Parathyroid adenoma (tissue), 2 donors: ENCODE results near the gene CEP162.
"Not testable (repeated sequence)": the region's sequence is repeated elsewhere in the genome, so short reads cannot be mapped to it uniquely, and the experiment has no call there.

ENCODE experiments used
- H2AFZ ChIP-seq: fragments of 300-600 bp; sonication (generic); one replicate; pipeline ENCODE4 v1.7.0; 2017; ENCODE audit warnings: antibody characterized with exemption, mild to moderate bottlenecking
- H3K27ac ChIP-seq: fragments of 300-600 bp; sonication (generic); one replicate; pipeline ENCODE4 v1.7.0; 2017
- H3K27me3 ChIP-seq: fragments of 300-600 bp; sonication (generic); one replicate; pipeline ENCODE4 v1.7.0; 2017; ENCODE audit warnings: low read length; ENCODE audit not compliant: control insufficient read depth, insufficient read depth
- H3K36me3 ChIP-seq: fragments of 300-600 bp; sonication (generic); one replicate; pipeline ENCODE4 v1.7.0; 2017; ENCODE audit warnings: low read length; ENCODE audit not compliant: control insufficient read depth, insufficient read depth
- H3K4me1 ChIP-seq: fragments of 300-600 bp; sonication (generic); one replicate; pipeline ENCODE4 v1.7.0; 2017; ENCODE audit warnings: control low read depth
- H3K4me2 ChIP-seq: fragments of 300-600 bp; sonication (generic); one replicate; pipeline ENCODE4 v1.7.0; 2017; ENCODE audit warnings: low read length
- H3K4me3 ChIP-seq: fragments of 300-600 bp; sonication (generic); one replicate; pipeline ENCODE4 v1.7.0; 2017; ENCODE audit warnings: low read depth, low read length
- H3K79me2 ChIP-seq: fragments of 300-600 bp; sonication (generic); one replicate; pipeline ENCODE4 v1.7.0; 2017; ENCODE audit warnings: control low read depth
- H3K9ac ChIP-seq: fragments of 300-600 bp; sonication (generic); one replicate; pipeline ENCODE4 v1.7.0; 2017; ENCODE audit warnings: mild to moderate bottlenecking
- H3K9me3 ChIP-seq: fragments of 300-600 bp; sonication (generic); one replicate; pipeline ENCODE4 v1.7.0; 2017; ENCODE audit warnings: low read length; ENCODE audit not compliant: control insufficient read depth
- TF ChIP-seq, protein P1 (sequence below): fragments of 300-600 bp; sonication (generic); IDR thresholded peaks from one replicate; pipeline ENCODE4 v1.7.0; 2017; ENCODE audit warnings: antibody characterized with exemption, mild to moderate bottlenecking
- donor health status: primary hyperparathyroidism.

CEP162 gene

GRCh38 chr6:84136364-84137050, 90.9 kb downstream of the CEP162 start:
- Histone ChIP-seq H3K79me2 (no peaks in the 10 kb centered on the region), H3K4me2 (no peak overlapping the region), H3K27me3 (no peaks in the 10 kb centered on the region), H3K9me3 (no peaks in the 10 kb centered on the region), H3K4me1 (no peaks in the 10 kb centered on the region), H2AFZ (no peak overlapping the region), H3K27ac (no peak overlapping the region), H3K9ac (no peak overlapping the region), H3K36me3 (no peaks in the 10 kb centered on the region), H3K4me3 (no peak overlapping the region)
- TF ChIP-seq, protein P1, sequence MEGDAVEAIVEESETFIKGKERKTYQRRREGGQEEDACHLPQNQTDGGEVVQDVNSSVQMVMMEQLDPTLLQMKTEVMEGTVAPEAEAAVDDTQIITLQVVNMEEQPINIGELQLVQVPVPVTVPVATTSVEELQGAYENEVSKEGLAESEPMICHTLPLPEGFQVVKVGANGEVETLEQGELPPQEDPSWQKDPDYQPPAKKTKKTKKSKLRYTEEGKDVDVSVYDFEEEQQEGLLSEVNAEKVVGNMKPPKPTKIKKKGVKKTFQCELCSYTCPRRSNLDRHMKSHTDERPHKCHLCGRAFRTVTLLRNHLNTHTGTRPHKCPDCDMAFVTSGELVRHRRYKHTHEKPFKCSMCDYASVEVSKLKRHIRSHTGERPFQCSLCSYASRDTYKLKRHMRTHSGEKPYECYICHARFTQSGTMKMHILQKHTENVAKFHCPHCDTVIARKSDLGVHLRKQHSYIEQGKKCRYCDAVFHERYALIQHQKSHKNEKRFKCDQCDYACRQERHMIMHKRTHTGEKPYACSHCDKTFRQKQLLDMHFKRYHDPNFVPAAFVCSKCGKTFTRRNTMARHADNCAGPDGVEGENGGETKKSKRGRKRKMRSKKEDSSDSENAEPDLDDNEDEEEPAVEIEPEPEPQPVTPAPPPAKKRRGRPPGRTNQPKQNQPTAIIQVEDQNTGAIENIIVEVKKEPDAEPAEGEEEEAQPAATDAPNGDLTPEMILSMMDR, result no peak

DNA sequence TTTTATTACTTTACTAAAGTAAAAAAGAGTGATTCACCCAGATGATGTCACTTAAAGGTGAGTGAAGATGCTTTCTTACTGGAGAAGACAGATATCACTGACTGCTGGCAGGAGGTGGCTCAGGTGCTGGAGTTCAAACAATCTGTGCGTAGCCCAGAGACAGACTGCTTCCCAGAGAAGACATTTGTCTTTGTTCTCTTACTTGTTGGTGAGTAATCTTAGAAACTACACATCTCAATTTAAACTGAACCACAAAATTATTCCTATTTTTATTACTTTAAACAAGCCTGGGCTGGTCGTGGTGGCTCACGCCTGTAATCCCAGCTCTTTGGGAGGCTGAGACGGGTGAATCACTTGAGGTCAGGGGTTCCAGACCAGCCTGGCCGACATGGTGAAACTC, 92.2 kb downstream of the CEP162 start:
- no peaks in the 10 kb centered on the region for H3K36me3 ChIP-seq
- no peak overlapping the region for H3K9ac ChIP-seq
- H3K4me3 ChIP-seq, result no peak overlapping the region
- H3K4me1 ChIP-seq, result no peaks in the 10 kb centered on the region
- TF ChIP-seq, protein P1, result no peak
- H3K79me2 ChIP-seq, result no peaks in the 10 kb centered on the region
- no peaks in the 10 kb centered on the region for H3K9me3 ChIP-seq
- no peak overlapping the region for H3K4me2 ChIP-seq
- no peak overlapping the region for H2AFZ ChIP-seq
- H3K27me3 ChIP-seq, result no peaks in the 10 kb centered on the region
- H3K27ac ChIP-seq, result no peak overlapping the region

DNA sequence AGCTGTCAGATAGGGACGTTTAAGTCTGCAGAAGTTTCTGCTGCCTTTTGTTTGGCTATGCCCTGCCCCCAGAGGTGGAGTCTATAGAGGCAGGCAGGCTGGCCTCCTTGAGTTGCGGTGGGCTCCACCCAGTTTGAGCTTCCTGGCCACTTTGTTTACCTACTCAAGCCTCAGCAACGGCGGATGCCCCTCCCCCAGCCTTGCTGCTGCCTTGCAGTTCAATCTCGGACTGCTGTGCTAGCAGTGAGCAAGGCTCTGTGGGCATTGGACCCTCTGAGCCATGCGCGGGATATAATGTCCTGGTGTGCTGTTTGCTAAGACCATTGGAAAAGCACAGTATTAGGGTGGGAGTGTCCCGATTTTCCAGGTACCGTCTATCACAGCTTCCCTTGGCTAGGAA, 94.1 kb downstream of the CEP162 start:
- H2AFZ ChIP-seq, H3K4me1 ChIP-seq, H3K4me2 ChIP-seq, H3K27ac ChIP-seq, H3K9me3 ChIP-seq, H3K27me3 ChIP-seq, H3K9ac ChIP-seq, H3K36me3 ChIP-seq, H3K79me2 ChIP-seq, H3K4me3 ChIP-seq: not testable (repeated sequence)

DNA sequence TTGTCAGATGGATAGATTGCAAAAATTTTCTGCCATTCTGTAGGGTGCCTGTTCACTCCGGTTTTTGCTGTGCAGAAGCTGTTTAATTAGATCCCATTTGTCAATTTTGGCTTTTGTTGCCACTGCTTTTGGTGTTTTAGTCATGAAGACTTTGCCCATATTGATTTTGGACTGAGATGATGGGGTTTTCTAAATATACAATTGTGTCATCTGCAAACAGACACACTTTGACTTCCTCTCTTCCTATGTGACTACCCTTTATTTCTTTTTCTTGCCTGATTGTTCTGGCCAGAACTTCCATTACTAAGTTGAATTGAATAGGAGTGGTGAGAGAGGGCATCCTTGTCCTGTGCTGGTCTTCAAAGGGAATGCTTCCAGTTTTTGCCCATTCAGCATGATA, 97.9 kb downstream of the CEP162 start:
- H3K9me3 ChIP-seq, H3K4me1 ChIP-seq, H3K4me2 ChIP-seq, H3K36me3 ChIP-seq, H2AFZ ChIP-seq, H3K27me3 ChIP-seq, H3K4me3 ChIP-seq, H3K27ac ChIP-seq, H3K79me2 ChIP-seq, H3K9ac ChIP-seq: not testable (repeated sequence)

- H3K4me3 ChIP-seq, result no peak overlapping the region
Observed at GRCh38 chr6:84123186-84123585, 104.3 kb downstream of the CEP162 start.

More at GRCh38 chr6:84123186-84123585, 104.3 kb downstream of the CEP162 start:
- H3K36me3 ChIP-seq, result no peaks in the 10 kb centered on the region
- H3K4me2 ChIP-seq, result no peak overlapping the region
- no peaks in the 10 kb centered on the region for H3K79me2 ChIP-seq
- no peaks in the 10 kb centered on the region for H3K27me3 ChIP-seq
- H3K27ac ChIP-seq, result no peak overlapping the region
- no peak overlapping the region for H2AFZ ChIP-seq
- H3K4me1 ChIP-seq, result no peaks in the 10 kb centered on the region
- TF ChIP-seq, protein P1, result no peak
- H3K9me3 ChIP-seq, result no peaks in the 10 kb centered on the region
- H3K9ac ChIP-seq, result no peak overlapping the region
